ENCODE data around the gene CLNK. TPM values are rescaled to one million over a fixed set of nuclear protein-coding genes. Genes with fewer than 3 reads are reported as not detected.
A peak's percentile ranks its signal among the peaks of the same experiment; 100 is the strongest.

Gene CLNK
- total RNA-seq, 1 donor from 2014 or later: not detected

DNA sequence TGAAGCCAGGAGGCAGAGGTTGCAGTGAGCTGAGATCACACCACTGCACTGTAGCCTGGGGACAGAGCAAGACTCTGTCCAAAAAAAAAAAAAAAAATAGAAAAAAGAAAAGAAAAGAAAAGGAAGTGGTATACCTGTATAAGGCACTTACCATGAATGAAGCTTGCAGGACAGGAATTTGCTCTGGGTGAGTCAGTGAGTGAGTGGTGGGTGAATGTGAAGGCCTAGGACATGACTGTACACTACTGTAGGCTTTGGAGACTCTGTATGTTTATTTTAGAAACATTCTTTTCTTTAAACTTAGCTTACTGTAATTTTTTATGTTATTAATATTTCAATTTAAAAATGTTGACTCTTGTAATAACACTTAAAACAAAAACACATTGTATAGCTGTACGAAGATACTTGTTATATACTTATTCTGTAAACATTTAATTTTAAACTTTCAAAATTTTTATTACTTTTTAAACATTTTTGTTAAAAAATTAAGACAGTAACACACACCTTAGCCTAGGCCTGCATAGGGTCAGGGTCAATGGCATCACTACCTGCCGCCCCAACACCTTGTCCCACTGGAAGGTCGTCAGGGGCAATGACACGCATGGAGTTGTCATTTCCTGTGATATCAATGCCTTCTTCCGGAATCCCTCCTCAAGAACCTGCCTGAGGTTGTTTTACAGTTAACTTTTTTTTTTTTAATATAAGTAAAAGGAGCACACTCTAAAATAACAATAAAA is 78.7 kb downstream of the CLNK start:
- Mint-ChIP-seq H3K4me1 (ENCODE audit: low read depth) (peaks cover 11% of the 10 kb centered on the region), H3K27me3 (ENCODE audit: low read depth) (no peaks in the 10 kb centered on the region), H3K4me3 (ENCODE audit: unreplicated experiment) (no peak overlapping the region), H3K36me3 (ENCODE audit: low read depth) (no peaks in the 10 kb centered on the region), H3K9me3 (ENCODE audit: low read depth) (no peaks in the 10 kb centered on the region), H3K27ac (ENCODE audit: unreplicated experiment) (peak overlapping the region; percentile 90)
- no peak for DNase-seq (ENCODE audit: low spot score)
- TF ChIP-seq, protein P1, sequence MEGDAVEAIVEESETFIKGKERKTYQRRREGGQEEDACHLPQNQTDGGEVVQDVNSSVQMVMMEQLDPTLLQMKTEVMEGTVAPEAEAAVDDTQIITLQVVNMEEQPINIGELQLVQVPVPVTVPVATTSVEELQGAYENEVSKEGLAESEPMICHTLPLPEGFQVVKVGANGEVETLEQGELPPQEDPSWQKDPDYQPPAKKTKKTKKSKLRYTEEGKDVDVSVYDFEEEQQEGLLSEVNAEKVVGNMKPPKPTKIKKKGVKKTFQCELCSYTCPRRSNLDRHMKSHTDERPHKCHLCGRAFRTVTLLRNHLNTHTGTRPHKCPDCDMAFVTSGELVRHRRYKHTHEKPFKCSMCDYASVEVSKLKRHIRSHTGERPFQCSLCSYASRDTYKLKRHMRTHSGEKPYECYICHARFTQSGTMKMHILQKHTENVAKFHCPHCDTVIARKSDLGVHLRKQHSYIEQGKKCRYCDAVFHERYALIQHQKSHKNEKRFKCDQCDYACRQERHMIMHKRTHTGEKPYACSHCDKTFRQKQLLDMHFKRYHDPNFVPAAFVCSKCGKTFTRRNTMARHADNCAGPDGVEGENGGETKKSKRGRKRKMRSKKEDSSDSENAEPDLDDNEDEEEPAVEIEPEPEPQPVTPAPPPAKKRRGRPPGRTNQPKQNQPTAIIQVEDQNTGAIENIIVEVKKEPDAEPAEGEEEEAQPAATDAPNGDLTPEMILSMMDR (IDR thresholded peaks at IDR 0.05): no peak

DNA sequence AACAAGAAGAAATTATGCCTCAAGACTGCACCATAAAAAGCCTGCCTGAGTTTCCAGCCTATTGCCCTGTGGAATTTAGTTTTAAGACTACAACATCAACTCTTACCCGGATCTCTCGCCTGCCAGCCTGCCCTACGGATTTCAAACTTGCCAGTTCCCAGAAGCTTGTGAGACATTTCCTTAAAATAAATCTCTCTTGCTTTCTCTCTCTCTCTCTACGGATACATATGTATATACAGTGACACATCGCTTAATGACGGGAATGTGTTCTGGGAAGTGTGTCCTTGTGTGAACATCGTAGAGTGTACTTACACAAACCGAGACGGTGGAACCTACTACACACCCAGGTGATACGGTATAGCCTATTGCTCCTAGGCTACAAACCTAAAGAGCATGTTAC is 79.5 kb downstream of the CLNK start:
- peak overlapping the region; percentile 90 for H3K27ac Mint-ChIP-seq (ENCODE audit: unreplicated experiment)
- peaks cover 13% of the 10 kb centered on the region for H3K4me1 Mint-ChIP-seq (ENCODE audit: low read depth)
- TF ChIP-seq, protein P1 (IDR thresholded peaks at IDR 0.05): no peak
- H3K4me3 Mint-ChIP-seq (ENCODE audit: unreplicated experiment): no peak overlapping the region
- no peaks in the 10 kb centered on the region for H3K9me3 Mint-ChIP-seq (ENCODE audit: low read depth)
- no peak for DNase-seq (ENCODE audit: low spot score)
- no peaks in the 10 kb centered on the region for H3K36me3 Mint-ChIP-seq (ENCODE audit: low read depth)
- no peaks in the 10 kb centered on the region for H3K27me3 Mint-ChIP-seq (ENCODE audit: low read depth)

GRCh38 chr4:10599574-10599973 is 85.0 kb downstream of the CLNK start:
- no peaks in the 10 kb centered on the region for H3K27me3 Mint-ChIP-seq (ENCODE audit: low read depth)
- H3K36me3 Mint-ChIP-seq (ENCODE audit: low read depth): no peaks in the 10 kb centered on the region
- TF ChIP-seq, protein P1 (IDR thresholded peaks at IDR 0.05): no peak

GRCh38 chr4:10598829-10599228 is 85.7 kb downstream of the CLNK start:
- no peak for DNase-seq (ENCODE audit: low spot score)
- Mint-ChIP-seq H3K9me3 (ENCODE audit: low read depth) (no peaks in the 10 kb centered on the region), H3K4me1 (ENCODE audit: low read depth) (peaks cover 11% of the 10 kb centered on the region), H3K27me3 (ENCODE audit: low read depth) (no peaks in the 10 kb centered on the region), H3K36me3 (ENCODE audit: low read depth) (no peaks in the 10 kb centered on the region), H3K27ac (ENCODE audit: unreplicated experiment) (no peak overlapping the region), H3K4me3 (ENCODE audit: unreplicated experiment) (no peak overlapping the region)
- TF ChIP-seq, protein P1 (IDR thresholded peaks at IDR 0.05): no peak

More at GRCh38 chr4:10599574-10599973, 85.0 kb downstream of the CLNK start:
- Mint-ChIP-seq H3K9me3 (ENCODE audit: low read depth) (no peaks in the 10 kb centered on the region), H3K4me1 (ENCODE audit: low read depth) (peaks cover 11% of the 10 kb centered on the region), H3K4me3 (ENCODE audit: unreplicated experiment) (no peak overlapping the region), H3K27ac (ENCODE audit: unreplicated experiment) (no peak overlapping the region)
- DNase-seq (ENCODE audit: low spot score): no peak

DNA sequence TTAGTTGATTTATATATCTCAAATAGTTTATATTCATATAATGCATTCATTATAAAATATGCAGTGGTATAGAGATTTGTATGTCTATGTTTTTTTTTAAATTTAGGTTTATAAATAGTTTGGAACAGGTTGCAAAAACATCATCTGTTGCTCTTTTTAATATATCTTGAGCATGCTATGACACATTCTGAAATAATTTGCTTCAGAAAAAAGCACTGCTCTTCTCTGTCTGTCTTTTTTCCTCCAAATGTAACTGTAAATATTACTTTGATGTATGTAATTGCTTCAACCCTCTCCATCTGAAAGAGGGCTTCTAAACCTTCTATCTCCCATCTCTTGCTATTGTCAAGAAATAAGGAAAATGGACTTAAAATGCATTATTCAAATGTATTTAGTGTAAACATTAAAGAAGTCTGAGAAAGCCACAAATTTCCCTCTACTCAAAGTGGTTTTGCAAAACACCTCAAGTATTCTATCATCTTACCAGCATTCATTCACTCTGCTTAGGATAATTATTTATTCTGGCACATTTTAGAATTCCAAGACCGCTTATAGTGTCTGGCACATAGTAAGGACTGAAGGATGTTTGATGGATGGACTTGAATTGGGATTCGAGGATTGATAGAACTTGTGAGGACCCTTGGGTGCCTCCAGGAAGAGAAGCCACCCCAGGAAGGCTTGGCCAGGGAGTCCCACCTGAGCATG is 87.8 kb downstream of the CLNK start:
- no peak overlapping the region for H3K4me3 Mint-ChIP-seq (ENCODE audit: unreplicated experiment)
- no peaks in the 10 kb centered on the region for H3K36me3 Mint-ChIP-seq (ENCODE audit: low read depth)
- H3K27me3 Mint-ChIP-seq (ENCODE audit: low read depth): no peaks in the 10 kb centered on the region
- no peaks in the 10 kb centered on the region for H3K9me3 Mint-ChIP-seq (ENCODE audit: low read depth)
- H3K27ac Mint-ChIP-seq (ENCODE audit: unreplicated experiment): no peak overlapping the region
- peaks cover 11% of the 10 kb centered on the region for H3K4me1 Mint-ChIP-seq (ENCODE audit: low read depth)
- no peak for DNase-seq (ENCODE audit: low spot score)
- TF ChIP-seq, protein P1 (IDR thresholded peaks at IDR 0.05): no peak
